Nephron (organoid): Measurements from ENCODE around the gene ARFGEF3.

Source experiments
- H3K27ac Mint-ChIP-seq, 3 experiments: 2 replicates each; pipeline ENCODE4 v1.8.0; 2020; ENCODE audit warnings: mixed read lengths in 3 of 3, mild to moderate bottlenecking in 2 of 3, moderate library complexity in 1 of 3
- H3K27me3 Mint-ChIP-seq: 2 replicates; pipeline ENCODE4 v1.8.0; 2021; ENCODE audit warnings: low read depth, mild to moderate bottlenecking, moderate library complexity, mixed read lengths
- H3K36me3 Mint-ChIP-seq: 2 replicates; pipeline ENCODE4 v1.8.0; 2020; ENCODE audit warnings: low read depth, mixed read lengths
- H3K4me1 Mint-ChIP-seq: 2 replicates; pipeline ENCODE4 v1.8.0; 2020; ENCODE audit warnings: mixed read lengths
- H3K4me3 Mint-ChIP-seq, 3 experiments: 2 replicates each; pipeline ENCODE4 v1.8.0; 2020; ENCODE audit warnings: mild to moderate bottlenecking in 3 of 3, mixed read lengths in 3 of 3, moderate library complexity in 2 of 3
- H3K9me3 Mint-ChIP-seq: 2 replicates; pipeline ENCODE4 v1.8.0; 2020; ENCODE audit warnings: mixed read lengths
- TF ChIP-seq, protein P1 (sequence below), 3 experiments: fragments of 200-600 bp; sonication (generic); IDR thresholded peaks; one replicate each; pipeline ENCODE4 v1.5.0; 2021; ENCODE audit warnings: antibody characterized with exemption in 3 of 3; ENCODE audit not compliant: unreplicated experiment in 3 of 3

The ARFGEF3 gene

DNA sequence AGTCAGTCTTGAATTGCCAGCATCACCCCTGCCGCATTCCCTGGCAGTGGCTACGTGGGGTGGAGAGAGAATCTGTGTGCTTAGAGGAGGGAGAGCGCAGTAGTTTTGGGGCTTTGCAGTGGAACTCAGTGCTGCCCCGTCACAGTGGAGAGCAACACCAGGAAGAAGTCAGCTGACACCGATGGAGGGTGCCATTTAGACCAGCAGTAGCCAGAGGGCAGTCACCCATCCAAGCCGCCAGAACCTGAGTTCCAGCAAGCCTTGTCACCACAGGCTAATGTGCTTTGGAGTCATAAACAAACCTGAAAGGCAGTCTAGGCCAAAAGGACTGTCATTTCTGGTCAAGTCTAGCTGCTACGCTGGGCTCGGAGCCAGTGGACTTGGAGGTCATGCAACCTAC is 32.5 kb upstream of the ARFGEF3 start:
- Mint-ChIP-seq H3K27me3 (no peaks in the 10 kb centered on the region), H3K4me3 (no peak overlapping the region), H3K36me3 (no peaks in the 10 kb centered on the region), H3K9me3 (peaks cover 8% of the 10 kb centered on the region), H3K27ac (no peak overlapping the region), H3K4me1 (no peaks in the 10 kb centered on the region)
- TF ChIP-seq, protein P1, sequence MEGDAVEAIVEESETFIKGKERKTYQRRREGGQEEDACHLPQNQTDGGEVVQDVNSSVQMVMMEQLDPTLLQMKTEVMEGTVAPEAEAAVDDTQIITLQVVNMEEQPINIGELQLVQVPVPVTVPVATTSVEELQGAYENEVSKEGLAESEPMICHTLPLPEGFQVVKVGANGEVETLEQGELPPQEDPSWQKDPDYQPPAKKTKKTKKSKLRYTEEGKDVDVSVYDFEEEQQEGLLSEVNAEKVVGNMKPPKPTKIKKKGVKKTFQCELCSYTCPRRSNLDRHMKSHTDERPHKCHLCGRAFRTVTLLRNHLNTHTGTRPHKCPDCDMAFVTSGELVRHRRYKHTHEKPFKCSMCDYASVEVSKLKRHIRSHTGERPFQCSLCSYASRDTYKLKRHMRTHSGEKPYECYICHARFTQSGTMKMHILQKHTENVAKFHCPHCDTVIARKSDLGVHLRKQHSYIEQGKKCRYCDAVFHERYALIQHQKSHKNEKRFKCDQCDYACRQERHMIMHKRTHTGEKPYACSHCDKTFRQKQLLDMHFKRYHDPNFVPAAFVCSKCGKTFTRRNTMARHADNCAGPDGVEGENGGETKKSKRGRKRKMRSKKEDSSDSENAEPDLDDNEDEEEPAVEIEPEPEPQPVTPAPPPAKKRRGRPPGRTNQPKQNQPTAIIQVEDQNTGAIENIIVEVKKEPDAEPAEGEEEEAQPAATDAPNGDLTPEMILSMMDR (IDR thresholded peaks at IDR 0.05; ENCODE audit: unreplicated experiment in 3 of 3): no peak

DNA sequence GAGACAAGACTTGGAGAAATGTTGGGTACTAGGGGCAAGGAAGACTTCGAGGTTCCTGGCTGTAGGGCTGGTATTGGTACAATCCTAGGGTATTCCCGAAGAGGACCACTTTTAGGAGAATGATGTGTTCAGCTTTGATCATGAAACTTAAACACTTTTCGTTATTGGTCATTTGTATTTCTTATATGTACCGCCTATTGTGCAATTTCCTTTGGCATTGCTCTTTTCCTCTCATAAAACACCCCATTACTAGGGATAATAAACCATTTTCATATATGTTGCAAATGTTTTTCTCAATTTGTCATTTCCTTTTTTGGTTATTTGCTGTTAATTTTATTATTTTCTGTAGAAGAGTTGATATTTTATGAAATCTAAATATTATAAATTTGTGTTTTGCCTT is 18.9 kb upstream of the ARFGEF3 start:
- H3K36me3 Mint-ChIP-seq: no peaks in the 10 kb centered on the region
- H3K4me1 Mint-ChIP-seq: no peaks in the 10 kb centered on the region
- peaks cover 10% of the 10 kb centered on the region for H3K27me3 Mint-ChIP-seq
- no peak overlapping the region for H3K27ac Mint-ChIP-seq
- TF ChIP-seq, protein P1 (IDR thresholded peaks at IDR 0.05; ENCODE audit: unreplicated experiment in 3 of 3): no peak
- H3K4me3 Mint-ChIP-seq: no peak overlapping the region
- no peaks in the 10 kb centered on the region for H3K9me3 Mint-ChIP-seq

DNA sequence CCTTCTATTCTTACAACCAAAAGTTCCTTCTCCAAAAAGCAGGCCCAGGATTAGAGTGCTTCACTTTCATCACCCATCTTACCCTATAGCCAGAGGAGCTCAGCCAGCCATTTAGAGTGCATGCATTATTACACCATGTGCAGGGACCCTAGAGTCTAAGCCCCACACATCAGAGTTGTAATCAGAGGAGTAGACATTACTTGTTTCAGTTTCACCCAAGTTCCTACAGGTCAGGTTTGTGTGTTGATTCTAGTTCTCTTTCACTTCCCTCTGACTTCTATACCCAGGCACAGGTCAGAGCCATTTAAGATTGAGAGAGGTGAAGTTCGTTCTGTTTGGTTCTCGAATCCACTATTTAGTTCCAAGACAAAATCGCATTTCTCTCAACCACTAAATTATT is 16.3 kb upstream of the ARFGEF3 start:
- Mint-ChIP-seq H3K4me1 (no peaks in the 10 kb centered on the region), H3K9me3 (no peaks in the 10 kb centered on the region), H3K27ac (no peak overlapping the region), H3K4me3 (no peak overlapping the region), H3K36me3 (no peaks in the 10 kb centered on the region), H3K27me3 (peaks cover 18% of the 10 kb centered on the region)
- TF ChIP-seq, protein P1 (IDR thresholded peaks at IDR 0.05; ENCODE audit: unreplicated experiment in 3 of 3): no peak

DNA sequence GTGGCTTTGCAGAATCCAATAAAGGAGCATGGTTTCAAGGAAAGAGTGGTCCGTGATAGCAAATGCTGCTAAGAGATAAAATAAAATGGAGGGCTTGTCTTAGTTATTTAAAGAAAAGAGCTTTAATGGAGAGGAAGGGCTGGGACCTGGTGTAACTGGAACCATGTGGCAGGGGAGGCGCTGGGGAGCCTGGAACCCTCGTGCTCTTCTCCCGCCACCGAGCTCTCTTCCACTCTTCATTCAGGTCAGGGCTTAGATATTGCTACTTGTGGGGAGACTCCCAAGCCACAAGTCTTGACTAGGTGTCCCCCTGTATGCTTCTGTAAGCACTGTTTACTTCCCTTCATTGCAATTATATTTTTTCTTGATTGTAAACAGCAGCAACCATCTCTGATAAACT is 15.2 kb upstream of the ARFGEF3 start:
- TF ChIP-seq, protein P1 (IDR thresholded peaks at IDR 0.05; ENCODE audit: unreplicated experiment in 3 of 3): no peak
- Mint-ChIP-seq H3K4me1 (no peaks in the 10 kb centered on the region), H3K4me3 (no peak overlapping the region), H3K27ac (no peak overlapping the region), H3K9me3 (no peaks in the 10 kb centered on the region), H3K27me3 (peaks cover 18% of the 10 kb centered on the region), H3K36me3 (no peaks in the 10 kb centered on the region)

DNA sequence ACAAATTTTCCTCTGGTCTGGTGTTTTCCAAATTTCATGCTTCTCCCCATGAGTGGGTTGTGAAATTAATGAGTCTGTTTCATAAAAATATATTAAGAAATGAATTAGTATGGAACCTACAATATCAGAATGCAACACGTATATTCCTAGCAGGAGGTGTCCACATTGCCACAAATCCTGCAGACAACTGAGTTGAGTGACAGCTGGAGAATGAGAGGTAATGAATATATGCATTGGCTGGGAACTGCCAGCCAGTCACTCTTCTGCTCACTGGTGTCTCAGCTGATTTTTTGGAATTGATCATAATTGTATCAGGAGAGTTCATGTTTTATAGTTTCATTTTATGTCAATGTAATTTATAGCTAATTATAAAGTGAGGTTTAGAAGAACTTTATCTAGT is 6.3 kb upstream of the ARFGEF3 start:
- peaks cover 13% of the 10 kb centered on the region for H3K9me3 Mint-ChIP-seq
- TF ChIP-seq, protein P1 (IDR thresholded peaks at IDR 0.05; ENCODE audit: unreplicated experiment in 3 of 3): no peak
- no peaks in the 10 kb centered on the region for H3K4me1 Mint-ChIP-seq
- no peak overlapping the region for H3K4me3 Mint-ChIP-seq
- no peak overlapping the region for H3K27ac Mint-ChIP-seq
- H3K27me3 Mint-ChIP-seq: peaks cover 47% of the 10 kb centered on the region
- H3K36me3 Mint-ChIP-seq: no peaks in the 10 kb centered on the region

DNA sequence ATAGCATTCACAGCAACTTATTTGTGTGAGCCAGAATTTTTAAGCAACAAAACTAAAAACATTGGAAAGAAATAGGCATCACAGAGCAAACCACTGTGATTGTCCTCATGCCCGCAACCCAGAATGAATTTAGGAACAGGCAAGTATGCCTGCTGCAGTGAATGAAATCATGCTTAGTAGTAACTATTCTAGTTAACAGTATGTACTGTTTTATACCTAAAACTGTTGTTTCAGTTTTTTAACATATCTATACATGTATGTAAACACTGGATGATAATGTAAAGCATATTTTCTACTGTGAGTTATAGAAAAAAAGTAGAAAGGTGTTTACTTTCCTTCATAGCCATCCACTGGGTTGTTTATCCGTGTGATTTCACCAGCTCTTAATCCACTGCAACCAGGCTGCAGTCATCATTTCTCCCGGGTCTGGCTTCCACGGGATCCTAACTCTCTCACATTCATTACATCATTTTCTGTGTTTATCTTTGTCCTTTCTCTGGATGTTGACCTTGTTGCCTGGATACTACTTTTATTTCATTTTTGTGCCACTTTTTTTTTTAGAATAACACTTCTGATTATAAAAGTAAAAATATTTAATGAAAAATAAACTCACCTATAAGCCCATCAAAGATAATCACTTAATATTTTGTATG is 3.6 kb upstream of the ARFGEF3 start:
- Mint-ChIP-seq H3K4me1 (peaks cover 6% of the 10 kb centered on the region), H3K9me3 (peaks cover 8% of the 10 kb centered on the region), H3K36me3 (no peaks in the 10 kb centered on the region), H3K27ac (no peak overlapping the region), H3K27me3 (peaks cover 66% of the 10 kb centered on the region), H3K4me3 (no peak overlapping the region)
- TF ChIP-seq, protein P1 (IDR thresholded peaks at IDR 0.05; ENCODE audit: unreplicated experiment in 3 of 3): no peak
